ENCODE results near the gene GPR34.

DNA sequence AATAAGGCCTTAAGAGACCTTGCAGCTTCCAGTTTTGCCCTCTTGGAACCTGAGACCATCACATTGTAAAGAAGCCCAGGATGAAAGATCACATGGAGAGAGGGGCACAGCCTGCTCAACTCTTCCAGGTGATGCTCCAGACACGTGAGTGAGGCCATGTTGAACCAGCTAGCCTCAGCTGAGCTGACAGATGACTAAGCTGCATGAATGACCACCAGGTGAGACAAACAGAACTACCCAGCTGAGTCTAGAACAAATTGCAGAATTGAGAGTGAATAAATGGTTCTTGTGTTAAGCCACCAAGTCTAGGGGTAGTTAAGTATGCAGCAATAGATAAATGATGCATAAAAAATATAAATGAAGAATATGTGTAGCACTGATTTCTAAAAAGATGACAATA is 18.4 kb downstream of the GPR34 start:
- TF ChIP-seq, protein P1, sequence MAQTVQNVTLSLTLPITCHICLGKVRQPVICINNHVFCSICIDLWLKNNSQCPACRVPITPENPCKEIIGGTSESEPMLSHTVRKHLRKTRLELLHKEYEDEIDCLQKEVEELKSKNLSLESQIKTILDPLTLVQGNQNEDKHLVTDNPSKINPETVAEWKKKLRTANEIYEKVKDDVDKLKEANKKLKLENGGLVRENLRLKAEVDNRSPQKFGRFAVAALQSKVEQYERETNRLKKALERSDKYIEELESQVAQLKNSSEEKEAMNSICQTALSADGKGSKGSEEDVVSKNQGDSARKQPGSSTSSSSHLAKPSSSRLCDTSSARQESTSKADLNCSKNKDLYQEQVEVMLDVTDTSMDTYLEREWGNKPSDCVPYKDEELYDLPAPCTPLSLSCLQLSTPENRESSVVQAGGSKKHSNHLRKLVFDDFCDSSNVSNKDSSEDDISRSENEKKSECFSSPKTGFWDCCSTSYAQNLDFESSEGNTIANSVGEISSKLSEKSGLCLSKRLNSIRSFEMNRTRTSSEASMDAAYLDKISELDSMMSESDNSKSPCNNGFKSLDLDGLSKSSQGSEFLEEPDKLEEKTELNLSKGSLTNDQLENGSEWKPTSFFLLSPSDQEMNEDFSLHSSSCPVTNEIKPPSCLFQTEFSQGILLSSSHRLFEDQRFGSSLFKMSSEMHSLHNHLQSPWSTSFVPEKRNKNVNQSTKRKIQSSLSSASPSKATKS (CRISPR knock-in tag; IDR thresholded peaks at IDR 0.05): no peak
- TF ChIP-seq PCBP2 (IDR thresholded peaks at IDR 0.05; ENCODE audit: low read depth, low read length, poor library complexity, severe bottlenecking) (no peak), EP300 (IDR thresholded peaks at IDR 0.05; ENCODE audit: low read length) (no peak), ZFP30 (CRISPR knock-in tag; IDR thresholded peaks at IDR 0.05; ENCODE audit: borderline replicate concordance) (no peak), ZNF143 (CRISPR knock-in tag; IDR thresholded peaks at IDR 0.05) (no peak), POLR2AphosphoS5 (IDR thresholded peaks at IDR 0.05; ENCODE audit: control insufficient read depth, insufficient read depth, low read depth, low read length) (no peak), TAF7 (tag; IDR thresholded peaks at IDR 0.05) (no peak), THRAP3 (IDR thresholded peaks at IDR 0.05; ENCODE audit: borderline replicate concordance) (no peak), EZH2 (IDR thresholded peaks at IDR 0.05; ENCODE audit: borderline replicate concordance, low read depth, low read length) (no peak), CBFB (CRISPR knock-in tag; IDR thresholded peaks at IDR 0.05) (no peak), CHD1 (IDR thresholded peaks at IDR 0.05; ENCODE audit: low read length) (no peak), TCF7 (IDR thresholded peaks at IDR 0.05; ENCODE audit: borderline replicate concordance) (no peak)
- TF ChIP-seq, protein P2, sequence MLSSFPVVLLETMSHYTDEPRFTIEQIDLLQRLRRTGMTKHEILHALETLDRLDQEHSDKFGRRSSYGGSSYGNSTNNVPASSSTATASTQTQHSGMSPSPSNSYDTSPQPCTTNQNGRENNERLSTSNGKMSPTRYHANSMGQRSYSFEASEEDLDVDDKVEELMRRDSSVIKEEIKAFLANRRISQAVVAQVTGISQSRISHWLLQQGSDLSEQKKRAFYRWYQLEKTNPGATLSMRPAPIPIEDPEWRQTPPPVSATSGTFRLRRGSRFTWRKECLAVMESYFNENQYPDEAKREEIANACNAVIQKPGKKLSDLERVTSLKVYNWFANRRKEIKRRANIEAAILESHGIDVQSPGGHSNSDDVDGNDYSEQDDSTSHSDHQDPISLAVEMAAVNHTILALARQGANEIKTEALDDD (IDR thresholded peaks at IDR 0.05): no peak
- TF ChIP-seq, protein P3, sequence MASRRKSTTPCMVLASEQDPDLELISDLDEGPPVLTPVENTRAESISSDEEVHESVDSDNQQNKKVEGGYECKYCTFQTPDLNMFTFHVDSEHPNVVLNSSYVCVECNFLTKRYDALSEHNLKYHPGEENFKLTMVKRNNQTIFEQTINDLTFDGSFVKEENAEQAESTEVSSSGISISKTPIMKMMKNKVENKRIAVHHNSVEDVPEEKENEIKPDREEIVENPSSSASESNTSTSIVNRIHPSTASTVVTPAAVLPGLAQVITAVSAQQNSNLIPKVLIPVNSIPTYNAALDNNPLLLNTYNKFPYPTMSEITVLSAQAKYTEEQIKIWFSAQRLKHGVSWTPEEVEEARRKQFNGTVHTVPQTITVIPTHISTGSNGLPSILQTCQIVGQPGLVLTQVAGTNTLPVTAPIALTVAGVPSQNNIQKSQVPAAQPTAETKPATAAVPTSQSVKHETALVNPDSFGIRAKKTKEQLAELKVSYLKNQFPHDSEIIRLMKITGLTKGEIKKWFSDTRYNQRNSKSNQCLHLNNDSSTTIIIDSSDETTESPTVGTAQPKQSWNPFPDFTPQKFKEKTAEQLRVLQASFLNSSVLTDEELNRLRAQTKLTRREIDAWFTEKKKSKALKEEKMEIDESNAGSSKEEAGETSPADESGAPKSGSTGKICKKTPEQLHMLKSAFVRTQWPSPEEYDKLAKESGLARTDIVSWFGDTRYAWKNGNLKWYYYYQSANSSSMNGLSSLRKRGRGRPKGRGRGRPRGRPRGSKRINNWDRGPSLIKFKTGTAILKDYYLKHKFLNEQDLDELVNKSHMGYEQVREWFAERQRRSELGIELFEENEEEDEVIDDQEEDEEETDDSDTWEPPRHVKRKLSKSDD (conservative IDR thresholded peaks at IDR 0.05; ENCODE audit: low read length): no peak

Data from K562 (cell line).